Cardiac muscle cell (in vitro differentiated cells and primary cell): Measurements from ENCODE around the gene TKTL2. TPM values are rescaled to one million over a fixed set of nuclear protein-coding genes. Genes with fewer than 3 reads are reported as not detected.
A peak's percentile ranks its signal among the peaks of the same experiment; 100 is the strongest.

ENCODE experiments used
- DNase-seq, 2 donors: peaks; one replicate each; pipeline versions ENCODE4 v3.0.0 to v3.0.0-alpha.2; 2010 to 2017; ENCODE audit warnings: low read depth in 1 of 2, low spot score in 1 of 2
- H3K27ac ChIP-seq: fragments of 200-600 bp; sonication (generic); 2 replicates; pipeline ENCODE4 v1.5.1; 2016
- H3K27me3 ChIP-seq: fragments of 200-600 bp; sonication (generic); 2 replicates; pipeline ENCODE4 v1.6.0; 2016; ENCODE audit warnings: control low read depth
- H3K36me3 ChIP-seq: fragments of 200-600 bp; sonication (generic); 2 replicates; pipeline ENCODE4 v1.5.1; 2016; ENCODE audit warnings: control low read depth
- H3K4me1 ChIP-seq: fragments of 200-600 bp; sonication (generic); 2 replicates; pipeline ENCODE4 v1.8.1; 2017; ENCODE audit warnings: low read depth, mild to moderate bottlenecking, mixed run types
- H3K4me3 ChIP-seq: fragments of 200-600 bp; sonication (generic); 2 replicates; pipeline ENCODE4 v1.5.1; 2016; ENCODE audit warnings: mild to moderate bottlenecking
- H3K9me3 ChIP-seq: fragments of 200-600 bp; sonication (generic); 2 replicates; pipeline ENCODE4 v1.5.1; 2017; ENCODE audit warnings: low read depth, mild to moderate bottlenecking, control low read depth
- polyA plus RNA-seq: library from polyadenylated mRNA; unstranded; fragments of >200 nt; fragmentation: Nextera tagmentation; extraction: Ambion mirVana; gene quantifications from 2 replicates; pipeline ENCODE4 v1.2.1, GENCODE V29; 2016
- total RNA-seq: library from RNA; depleted of rRNA; stranded (reverse); fragments of >200 nt; gene quantifications from 2 replicates; pipeline ENCODE4 v1.2.3, GENCODE V29; 2016
- TF ChIP-seq, protein P1 (sequence below): IDR thresholded peaks from 2 replicates; pipeline ENCODE4 v1.5.1; 2012; ENCODE audit warnings: low read depth, mild to moderate bottlenecking, low read length

The TKTL2 gene
- total and polyA plus RNA-seq, 2 experiments from 2014 or later, result not detected

DNA sequence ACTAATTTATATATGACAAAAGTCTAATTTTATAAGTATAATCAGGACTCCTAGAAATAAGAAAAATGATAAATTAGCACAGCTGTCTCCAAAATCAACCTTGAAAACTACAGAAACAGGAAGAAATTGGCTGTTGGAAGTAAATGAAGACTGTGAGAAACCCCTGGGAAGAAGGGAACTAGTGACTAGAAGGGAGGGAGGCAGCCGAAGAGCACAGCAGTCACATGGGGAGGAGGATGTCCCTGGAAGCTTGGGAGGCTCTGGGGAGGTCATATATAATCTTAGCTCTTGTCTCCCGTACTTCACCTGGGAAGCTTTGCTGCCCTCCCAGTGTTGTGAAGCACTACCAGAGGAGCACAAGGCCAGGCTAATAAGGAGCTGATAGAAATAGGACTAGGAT, 12.0 kb upstream of the TKTL2 start:
- Histone ChIP-seq H3K27me3 (no peaks in the 10 kb centered on the region), H3K4me3 (no peak overlapping the region), H3K36me3 (no peaks in the 10 kb centered on the region), H3K9me3 (no peaks in the 10 kb centered on the region), H3K27ac (peak overlapping the region; percentile 5), H3K4me1 (peaks cover 11% of the 10 kb centered on the region)
- no peak for DNase-seq
- TF ChIP-seq, protein P1, sequence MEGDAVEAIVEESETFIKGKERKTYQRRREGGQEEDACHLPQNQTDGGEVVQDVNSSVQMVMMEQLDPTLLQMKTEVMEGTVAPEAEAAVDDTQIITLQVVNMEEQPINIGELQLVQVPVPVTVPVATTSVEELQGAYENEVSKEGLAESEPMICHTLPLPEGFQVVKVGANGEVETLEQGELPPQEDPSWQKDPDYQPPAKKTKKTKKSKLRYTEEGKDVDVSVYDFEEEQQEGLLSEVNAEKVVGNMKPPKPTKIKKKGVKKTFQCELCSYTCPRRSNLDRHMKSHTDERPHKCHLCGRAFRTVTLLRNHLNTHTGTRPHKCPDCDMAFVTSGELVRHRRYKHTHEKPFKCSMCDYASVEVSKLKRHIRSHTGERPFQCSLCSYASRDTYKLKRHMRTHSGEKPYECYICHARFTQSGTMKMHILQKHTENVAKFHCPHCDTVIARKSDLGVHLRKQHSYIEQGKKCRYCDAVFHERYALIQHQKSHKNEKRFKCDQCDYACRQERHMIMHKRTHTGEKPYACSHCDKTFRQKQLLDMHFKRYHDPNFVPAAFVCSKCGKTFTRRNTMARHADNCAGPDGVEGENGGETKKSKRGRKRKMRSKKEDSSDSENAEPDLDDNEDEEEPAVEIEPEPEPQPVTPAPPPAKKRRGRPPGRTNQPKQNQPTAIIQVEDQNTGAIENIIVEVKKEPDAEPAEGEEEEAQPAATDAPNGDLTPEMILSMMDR, result no peak

DNA sequence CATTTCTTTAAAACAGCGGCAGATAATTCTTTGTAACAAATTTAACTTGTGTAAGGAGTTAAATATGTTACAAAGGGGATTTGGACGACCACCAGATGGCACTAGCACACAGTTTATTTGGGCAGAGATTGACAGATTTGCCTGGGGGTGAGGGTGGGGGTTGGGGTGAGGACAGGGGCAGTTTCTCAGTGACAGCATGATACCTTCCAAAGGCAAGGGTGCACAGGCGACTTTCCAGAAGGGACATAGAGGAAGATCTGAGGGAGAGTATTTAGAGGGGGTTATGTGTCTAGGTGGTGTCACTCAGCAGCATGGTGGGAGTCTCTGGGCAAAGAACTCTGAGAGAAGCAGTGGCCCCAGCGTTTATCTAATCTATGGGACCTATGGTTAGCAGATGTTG, 11.4 kb upstream of the TKTL2 start:
- H3K4me3 ChIP-seq, result no peak overlapping the region
- H3K9me3 ChIP-seq, result no peaks in the 10 kb centered on the region
- TF ChIP-seq, protein P1, result peak; percentile 55

DNA sequence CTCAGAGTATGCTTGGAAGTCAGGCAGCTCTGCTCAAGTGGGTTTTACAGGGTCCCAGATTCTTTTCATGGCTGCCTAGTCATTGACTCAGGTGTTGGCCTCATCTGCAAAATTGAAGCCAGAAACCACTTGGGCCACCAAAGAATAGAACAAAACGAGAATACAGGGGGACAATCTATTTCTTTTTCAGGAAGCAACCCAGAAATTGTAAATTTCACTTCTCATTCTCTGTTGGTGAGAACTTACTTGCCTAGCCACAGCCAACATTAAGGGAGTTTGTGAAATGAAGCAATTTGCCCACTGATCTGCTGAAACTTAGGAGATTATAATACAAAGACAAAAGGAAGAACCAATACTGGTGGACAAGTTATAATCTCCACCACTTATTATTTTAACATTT, 8.6 kb upstream of the TKTL2 start:
- Histone ChIP-seq H3K4me1 (peaks cover 18% of the 10 kb centered on the region), H3K36me3 (no peaks in the 10 kb centered on the region), H3K27ac (no peak overlapping the region), H3K27me3 (no peaks in the 10 kb centered on the region), H3K4me3 (no peak overlapping the region), H3K9me3 (no peaks in the 10 kb centered on the region)
- DNase-seq, result no peak
- TF ChIP-seq, protein P1, result no peak

More for the DNA sequence above, 11.4 kb upstream of the TKTL2 start:
- no peaks in the 10 kb centered on the region for H3K36me3 ChIP-seq
- H3K27ac ChIP-seq, result peak overlapping the region; percentile 5
- peak; percentile 72 to 80 for DNase-seq
- peaks cover 11% of the 10 kb centered on the region for H3K4me1 ChIP-seq
- no peaks in the 10 kb centered on the region for H3K27me3 ChIP-seq

DNA sequence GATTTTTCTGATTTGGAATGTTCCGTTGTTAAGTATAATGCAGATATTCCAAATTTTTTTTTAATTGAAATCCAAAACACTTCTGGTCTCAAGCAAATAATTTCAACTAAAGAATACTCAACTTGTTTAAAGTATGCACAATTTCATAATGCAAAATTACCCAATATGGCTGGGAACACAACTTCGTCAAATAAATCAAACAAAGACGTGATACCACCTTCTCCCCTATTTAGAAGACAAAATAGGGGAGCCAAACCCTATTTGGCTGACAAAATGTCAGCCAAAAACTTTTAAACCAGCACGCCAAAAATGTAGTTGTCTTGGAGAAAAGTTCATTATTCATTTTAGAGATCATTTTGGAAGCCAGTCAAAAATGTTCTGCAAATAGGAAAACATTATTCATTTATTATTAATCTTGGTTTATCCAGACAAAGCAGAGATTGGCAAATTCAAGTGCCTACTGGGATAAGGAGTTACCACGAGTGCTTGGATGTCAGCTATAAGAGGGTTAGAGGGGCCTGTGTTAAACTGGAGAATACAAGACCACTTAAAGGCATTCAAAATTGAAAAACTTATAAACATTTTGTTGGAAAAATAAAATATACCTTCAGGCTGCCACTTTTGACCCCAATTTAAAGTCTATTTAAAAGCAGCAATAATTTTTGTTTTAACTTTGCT, 3.3 kb upstream of the TKTL2 start:
- Histone ChIP-seq H3K27me3 (no peaks in the 10 kb centered on the region), H3K4me3 (no peak overlapping the region), H3K4me1 (peaks cover 15% of the 10 kb centered on the region), H3K36me3 (no peaks in the 10 kb centered on the region), H3K27ac (no peak overlapping the region), H3K9me3 (no peaks in the 10 kb centered on the region)
- DNase-seq, result peak in 1 of 2 donors; percentile 58
- TF ChIP-seq, protein P1, result no peak

DNA sequence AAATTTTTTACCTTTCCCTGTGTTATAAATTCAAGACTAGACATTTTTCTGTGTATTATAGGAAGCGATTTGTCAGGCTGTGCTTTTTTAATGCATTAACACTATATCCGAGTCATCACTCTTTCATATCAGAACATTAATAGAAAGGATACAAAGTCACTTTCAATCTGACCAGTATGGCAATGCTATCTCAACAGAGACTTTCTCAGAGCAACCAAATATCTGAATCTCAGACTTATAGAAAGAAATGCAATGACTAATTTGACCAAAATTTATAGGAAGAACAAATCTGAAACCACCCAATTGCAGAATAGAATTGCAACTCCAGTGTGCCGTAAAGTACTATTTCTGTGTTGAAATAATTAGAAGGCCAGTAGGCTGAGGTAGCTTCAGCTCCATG, 473 bp upstream of the TKTL2 start:
- no peaks in the 10 kb centered on the region for H3K36me3 ChIP-seq
- peaks cover 15% of the 10 kb centered on the region for H3K4me1 ChIP-seq
- H3K27ac ChIP-seq, result no peak overlapping the region
- DNase-seq, result no peak
- no peak overlapping the region for H3K4me3 ChIP-seq
- H3K9me3 ChIP-seq, result no peaks in the 10 kb centered on the region
- H3K27me3 ChIP-seq, result no peaks in the 10 kb centered on the region
- TF ChIP-seq, protein P1, result no peak
